Measurements from ENCODE around the gene C1orf115.
"Not testable (repeated sequence)": the region's sequence is repeated elsewhere in the genome, so short reads cannot be mapped to it uniquely, and the experiment has no call there.

C1orf115 gene

GRCh38 chr1:220734571-220735326 lies 44.6 kb downstream of the C1orf115 start:
- Histone ChIP-seq H3K4me2 (ENCODE audit: low read length) (no peak overlapping the region), H3K4me3 (ENCODE audit: low read depth, low read length) (no peak overlapping the region), H3K9ac (no peak overlapping the region), H3K27ac (no peak overlapping the region), H3K9me3 (ENCODE audit: control insufficient read depth, low read length) (no peaks in the 10 kb centered on the region), H2AFZ (no peak overlapping the region), H3K79me2 (no peaks in the 10 kb centered on the region), H3K36me3 (ENCODE audit: control insufficient read depth, insufficient read depth, low read length) (no peaks in the 10 kb centered on the region), H3K4me1 (no peaks in the 10 kb centered on the region), H3K27me3 (ENCODE audit: control insufficient read depth, insufficient read depth, low read length) (no peaks in the 10 kb centered on the region)
- TF ChIP-seq CTCF (IDR thresholded peaks at IDR 0.05): no peak

- not testable (repeated sequence) for H3K9ac ChIP-seq; H3K36me3 ChIP-seq (ENCODE audit: control insufficient read depth, insufficient read depth, low read length); H3K4me3 ChIP-seq (ENCODE audit: low read depth, low read length); H3K27me3 ChIP-seq (ENCODE audit: control insufficient read depth, insufficient read depth, low read length); H3K9me3 ChIP-seq (ENCODE audit: control insufficient read depth, low read length); H3K79me2 ChIP-seq; H3K27ac ChIP-seq; H2AFZ ChIP-seq; H3K4me2 ChIP-seq (ENCODE audit: low read length); H3K4me1 ChIP-seq
Observed at GRCh38 chr1:220736283-220736682, 46.1 kb downstream of the C1orf115 start.

- no peak overlapping the region for H3K4me2 ChIP-seq (ENCODE audit: low read length)
- no peak overlapping the region for H2AFZ ChIP-seq
- H3K36me3 ChIP-seq (ENCODE audit: control insufficient read depth, insufficient read depth, low read length): no peaks in the 10 kb centered on the region
- H3K4me3 ChIP-seq (ENCODE audit: low read depth, low read length): no peak overlapping the region
- no peaks in the 10 kb centered on the region for H3K4me1 ChIP-seq
- TF ChIP-seq CTCF (IDR thresholded peaks at IDR 0.05): no peak
- H3K79me2 ChIP-seq: no peaks in the 10 kb centered on the region
- H3K9ac ChIP-seq: no peak overlapping the region
- H3K9me3 ChIP-seq (ENCODE audit: control insufficient read depth, low read length): no peaks in the 10 kb centered on the region
- no peaks in the 10 kb centered on the region for H3K27me3 ChIP-seq (ENCODE audit: control insufficient read depth, insufficient read depth, low read length)
- H3K27ac ChIP-seq: no peak overlapping the region
Observed at GRCh38 chr1:220741349-220741748, 51.2 kb downstream of the C1orf115 start.

GRCh38 chr1:220741825-220742224 lies 51.7 kb downstream of the C1orf115 start:
- Histone ChIP-seq H3K9me3 (ENCODE audit: control insufficient read depth, low read length) (no peaks in the 10 kb centered on the region), H3K4me3 (ENCODE audit: low read depth, low read length) (no peak overlapping the region), H3K79me2 (no peaks in the 10 kb centered on the region), H3K4me2 (ENCODE audit: low read length) (no peak overlapping the region), H3K27ac (no peak overlapping the region), H3K36me3 (ENCODE audit: control insufficient read depth, insufficient read depth, low read length) (no peaks in the 10 kb centered on the region), H2AFZ (no peak overlapping the region), H3K9ac (no peak overlapping the region), H3K27me3 (ENCODE audit: control insufficient read depth, insufficient read depth, low read length) (no peaks in the 10 kb centered on the region), H3K4me1 (no peaks in the 10 kb centered on the region)
- no peak for TF ChIP-seq CTCF (IDR thresholded peaks at IDR 0.05)

- H3K4me3 ChIP-seq (ENCODE audit: low read depth, low read length): no peak overlapping the region
- no peaks in the 10 kb centered on the region for H3K36me3 ChIP-seq (ENCODE audit: control insufficient read depth, insufficient read depth, low read length)
- H3K79me2 ChIP-seq: no peaks in the 10 kb centered on the region
- H2AFZ ChIP-seq: no peak overlapping the region
- peaks cover under 1% of the 10 kb centered on the region for H3K4me1 ChIP-seq
- no peak overlapping the region for H3K9ac ChIP-seq
- no peaks in the 10 kb centered on the region for H3K27me3 ChIP-seq (ENCODE audit: control insufficient read depth, insufficient read depth, low read length)
- no peak for TF ChIP-seq CTCF (IDR thresholded peaks at IDR 0.05)
- no peak overlapping the region for H3K27ac ChIP-seq
- no peaks in the 10 kb centered on the region for H3K9me3 ChIP-seq (ENCODE audit: control insufficient read depth, low read length)
- H3K4me2 ChIP-seq (ENCODE audit: low read length): no peak overlapping the region
Observed at GRCh38 chr1:220742520-220742919, 52.4 kb downstream of the C1orf115 start.

All from parathyroid adenoma (tissue), 2 donors.